NCI-H2029 treated with DMSO at 0.1 percent for 48 hours (cell line): Measurements from ENCODE around the gene HHLA2.
A peak's percentile ranks its signal among the peaks of the same experiment; 100 is the strongest.

Experiments used
- DNase-seq: peaks from one replicate; lab custom pipeline; 2025; lab: John Stamatoyannopoulos, UW

Gene HHLA2

GRCh38 chr3:108393128-108393900 lies 97.0 kb downstream of the HHLA2 start:
- no peak for DNase-seq

GRCh38 chr3:108394016-108394415 lies 97.7 kb downstream of the HHLA2 start:
- no peak for DNase-seq

- DNase-seq: no peak
Measured at GRCh38 chr3:108394563-108394962, 98.2 kb downstream of the HHLA2 start.

GRCh38 chr3:108396336-108396735 lies 100.0 kb downstream of the HHLA2 start:
- no peak for DNase-seq

GRCh38 chr3:108398510-108398909 lies 102.2 kb downstream of the HHLA2 start:
- DNase-seq: no peak

- DNase-seq: no peak
Measured at GRCh38 chr3:108401836-108402235, 105.5 kb downstream of the HHLA2 start.

- DNase-seq: no peak
Measured at GRCh38 chr3:108403198-108403597, 106.8 kb downstream of the HHLA2 start.

- no peak for DNase-seq
Measured at GRCh38 chr3:108403686-108404345, 107.5 kb downstream of the HHLA2 start.

GRCh38 chr3:108404368-108404767 lies 108.0 kb downstream of the HHLA2 start:
- DNase-seq: no peak

- no peak for DNase-seq
Measured at GRCh38 chr3:108406063-108406660, 109.8 kb downstream of the HHLA2 start.

GRCh38 chr3:108406661-108407206 lies 110.4 kb downstream of the HHLA2 start:
- peak; percentile 11 for DNase-seq

GRCh38 chr3:108407886-108408285 lies 111.5 kb downstream of the HHLA2 start:
- no peak for DNase-seq

- no peak for DNase-seq
Measured at GRCh38 chr3:108408883-108409799, 112.8 kb downstream of the HHLA2 start.

GRCh38 chr3:108409800-108410178 lies 113.4 kb downstream of the HHLA2 start:
- DNase-seq: no peak

- DNase-seq: no peak
Measured at GRCh38 chr3:108410531-108410984, 114.2 kb downstream of the HHLA2 start.

GRCh38 chr3:108412121-108412750 lies 115.9 kb downstream of the HHLA2 start:
- no peak for DNase-seq

GRCh38 chr3:108414007-108414406 lies 117.7 kb downstream of the HHLA2 start:
- DNase-seq: no peak

GRCh38 chr3:108415661-108416060 lies 119.3 kb downstream of the HHLA2 start:
- DNase-seq: no peak

GRCh38 chr3:108416111-108416869 lies 119.9 kb downstream of the HHLA2 start:
- no peak for DNase-seq

- no peak for DNase-seq
Measured at GRCh38 chr3:108420926-108421325, 124.6 kb downstream of the HHLA2 start.
